Measurements from ENCODE around the gene CDH1. TPM values are rescaled to one million over a fixed set of nuclear protein-coding genes. Genes with fewer than 3 reads are reported as not detected.

Gene CDH1
- polyA plus RNA-seq, 1 experiment: 0.06 TPM

- no peak for DNase-seq (ENCODE audit: low read depth, low spot score)
- H3K27me3 ChIP-seq (ENCODE audit: control insufficient read depth, insufficient read depth, low read length): peaks cover 3% of the 10 kb centered on the region
- ChIA-PET POLR2A (no interaction called here), CTCF (no interaction called here)
- H3K9me3 ChIP-seq (ENCODE audit: control insufficient read depth, insufficient read depth, low read length): no peaks in the 10 kb centered on the region; the same call in 1 of the 2 replicates
- H3K4me3 ChIP-seq (ENCODE audit: low read depth, low read length): no peak overlapping the region
- TF ChIP-seq, protein P1, sequence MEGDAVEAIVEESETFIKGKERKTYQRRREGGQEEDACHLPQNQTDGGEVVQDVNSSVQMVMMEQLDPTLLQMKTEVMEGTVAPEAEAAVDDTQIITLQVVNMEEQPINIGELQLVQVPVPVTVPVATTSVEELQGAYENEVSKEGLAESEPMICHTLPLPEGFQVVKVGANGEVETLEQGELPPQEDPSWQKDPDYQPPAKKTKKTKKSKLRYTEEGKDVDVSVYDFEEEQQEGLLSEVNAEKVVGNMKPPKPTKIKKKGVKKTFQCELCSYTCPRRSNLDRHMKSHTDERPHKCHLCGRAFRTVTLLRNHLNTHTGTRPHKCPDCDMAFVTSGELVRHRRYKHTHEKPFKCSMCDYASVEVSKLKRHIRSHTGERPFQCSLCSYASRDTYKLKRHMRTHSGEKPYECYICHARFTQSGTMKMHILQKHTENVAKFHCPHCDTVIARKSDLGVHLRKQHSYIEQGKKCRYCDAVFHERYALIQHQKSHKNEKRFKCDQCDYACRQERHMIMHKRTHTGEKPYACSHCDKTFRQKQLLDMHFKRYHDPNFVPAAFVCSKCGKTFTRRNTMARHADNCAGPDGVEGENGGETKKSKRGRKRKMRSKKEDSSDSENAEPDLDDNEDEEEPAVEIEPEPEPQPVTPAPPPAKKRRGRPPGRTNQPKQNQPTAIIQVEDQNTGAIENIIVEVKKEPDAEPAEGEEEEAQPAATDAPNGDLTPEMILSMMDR (IDR thresholded peaks at IDR 0.05; ENCODE audit: low read depth, low read length): no peak
- no peak overlapping the region for H3K27ac ChIP-seq (ENCODE audit: low read depth, low read length)
Observed at GRCh38 chr16:68700120-68700519, 37.0 kb upstream of the CDH1 start.

GRCh38 chr16:68700831-68701230 is 36.3 kb upstream of the CDH1 start:
- Histone ChIP-seq H3K27ac (ENCODE audit: low read depth, low read length) (no peak overlapping the region), H3K4me3 (ENCODE audit: low read depth, low read length) (no peak overlapping the region), H3K9me3 (ENCODE audit: control insufficient read depth, insufficient read depth, low read length) (no peaks in the 10 kb centered on the region), H3K27me3 (ENCODE audit: control insufficient read depth, insufficient read depth, low read length) (peaks cover 3% of the 10 kb centered on the region)
- CTCF ChIA-PET: interaction anchor here (0.6 kb wide), 1 partner anchor 146 kb away, joined by 4 read pairs; no protein-coding TSS in a partner anchor
- TF ChIP-seq, protein P1 (IDR thresholded peaks at IDR 0.05; ENCODE audit: low read depth, low read length): no peak
- POLR2A ChIA-PET: no interaction called here
- DNase-seq (ENCODE audit: low read depth, low spot score): no peak

- no peak overlapping the region for H3K27ac ChIP-seq (ENCODE audit: low read depth, low read length)
- no peak overlapping the region for H3K4me3 ChIP-seq (ENCODE audit: low read depth, low read length)
- DNase-seq (ENCODE audit: low read depth, low spot score): no peak
- ChIA-PET POLR2A (no interaction called here), CTCF (interaction anchor here (0.6 to 1.4 kb wide), 4 partner anchors 8 to 419 kb away, joined by 3 to 7 read pairs (median 5); no protein-coding TSS in a partner anchor)
- H3K27me3 ChIP-seq (ENCODE audit: control insufficient read depth, insufficient read depth, low read length): no peaks in the 10 kb centered on the region
- H3K9me3 ChIP-seq (ENCODE audit: control insufficient read depth, insufficient read depth, low read length): no peaks in the 10 kb centered on the region
- TF ChIP-seq, protein P1 (IDR thresholded peaks at IDR 0.05; ENCODE audit: low read depth, low read length): peak; percentile 85
Observed at GRCh38 chr16:68704232-68704867, 32.7 kb upstream of the CDH1 start.

GRCh38 chr16:68707340-68708152 is 29.5 kb upstream of the CDH1 start:
- H3K27ac ChIP-seq (ENCODE audit: low read depth, low read length): no peak overlapping the region
- no peaks in the 10 kb centered on the region; the same call in 1 of the 2 replicates for H3K9me3 ChIP-seq (ENCODE audit: control insufficient read depth, insufficient read depth, low read length)
- ChIA-PET CTCF (interaction anchor here (0.6 to 1.0 kb wide), 3 partner anchors 9 to 444 kb away, joined by 3 to 4 read pairs (median 3); no protein-coding TSS in a partner anchor), POLR2A (no interaction called here)
- no peak for DNase-seq (ENCODE audit: low read depth, low spot score)
- H3K4me3 ChIP-seq (ENCODE audit: low read depth, low read length): no peak overlapping the region
- TF ChIP-seq, protein P1 (IDR thresholded peaks at IDR 0.05; ENCODE audit: low read depth, low read length): 0 out of 2 replicates have a peak, but pooled peaks have one; percentile 9
- H3K27me3 ChIP-seq (ENCODE audit: control insufficient read depth, insufficient read depth, low read length): peaks cover 6% of the 10 kb centered on the region

GRCh38 chr16:68710211-68710610 is 26.9 kb upstream of the CDH1 start:
- no peak overlapping the region for H3K4me3 ChIP-seq (ENCODE audit: low read depth, low read length)
- POLR2A ChIA-PET: no interaction called here
- TF ChIP-seq, protein P1 (IDR thresholded peaks at IDR 0.05; ENCODE audit: low read depth, low read length): no peak
- H3K9me3 ChIP-seq (ENCODE audit: control insufficient read depth, insufficient read depth, low read length): no peaks in the 10 kb centered on the region; the same call in 1 of the 2 replicates
- CTCF ChIA-PET: no interaction called here
- H3K27ac ChIP-seq (ENCODE audit: low read depth, low read length): no peak overlapping the region
- H3K27me3 ChIP-seq (ENCODE audit: control insufficient read depth, insufficient read depth, low read length): peaks cover 6% of the 10 kb centered on the region
- no peak for DNase-seq (ENCODE audit: low read depth, low spot score)
